Measurements from ENCODE around the gene ZC3H18.

DNA sequence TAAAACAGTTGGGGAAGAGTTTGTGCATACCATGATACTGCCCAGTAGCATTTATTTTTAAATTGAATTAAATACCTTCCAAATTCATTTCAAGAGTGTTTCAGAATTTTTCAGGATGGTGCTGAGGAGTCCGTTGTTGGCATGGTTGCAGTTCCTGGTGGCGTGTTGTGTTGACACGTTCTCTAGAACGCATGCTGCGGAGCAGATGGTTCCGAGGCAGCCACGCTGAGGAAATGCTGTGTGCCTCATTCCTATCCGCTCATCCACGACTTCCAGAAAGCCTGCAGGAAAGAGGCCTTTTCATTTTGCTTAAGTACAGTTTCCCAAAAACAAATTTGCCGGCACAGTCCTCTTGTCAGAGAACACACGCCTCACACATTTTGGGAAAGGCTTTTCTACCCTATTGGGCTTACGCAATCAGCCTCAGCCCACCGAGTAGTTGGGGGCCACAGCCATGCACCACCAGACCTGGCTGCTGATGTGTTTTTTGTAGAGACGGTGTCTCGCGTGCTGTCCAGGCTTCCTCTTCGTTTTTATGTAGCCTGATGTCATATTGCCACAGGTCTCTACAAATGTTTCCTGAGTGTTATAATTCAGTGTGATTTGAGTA, 36.0 kb downstream of the ZC3H18 start:
- TF ChIP-seq EP300 (IDR thresholded peaks at IDR 0.05; ENCODE audit: borderline replicate concordance in 1 of 2, control insufficient read depth in 1 of 2, low read depth in 2 of 2, low read length in 2 of 2) (no peak), DPF2 (IDR thresholded peaks at IDR 0.05) (no peak), ESRRA (IDR thresholded peaks at IDR 0.05; ENCODE audit: low read length) (no peak), WRNIP1 (IDR thresholded peaks at IDR 0.05; ENCODE audit: borderline replicate concordance, low read depth, low read length) (no peak), POLR2AphosphoS5 (IDR thresholded peaks at IDR 0.05; ENCODE audit: low read length) (no peak), ATF3 (IDR thresholded peaks at IDR 0.05; ENCODE audit: borderline replicate concordance, extremely low read depth, low read depth, low read length) (no peak), RCOR1 (conservative IDR thresholded peaks at IDR 0.05; ENCODE audit: low read depth, low read length) (no peak), CTCF (IDR thresholded peaks at IDR 0.05 in 2 of 3, conservative IDR thresholded peaks at IDR 0.05 in 1 of 3; ENCODE audit: control insufficient read depth in 2 of 3, extremely low read depth in 1 of 3, insufficient read depth in 1 of 3, low read depth in 3 of 3, low read length in 3 of 3) (no peak), CHD4 (IDR thresholded peaks at IDR 0.05) (no peak), GABPA (IDR thresholded peaks at IDR 0.05; ENCODE audit: low read depth) (no peak)

Measured in GM12878 (cell line).